ENCODE data around the gene ACAP2.
A peak's percentile ranks its signal among the peaks of the same experiment; 100 is the strongest.
"Not testable (repeated sequence)": the region's sequence is repeated elsewhere in the genome, so short reads cannot be mapped to it uniquely, and the experiment has no call there.

The ACAP2 gene

GRCh38 chr3:195230244-195230643, 212.6 kb downstream of the ACAP2 start:
- DNase-seq (ENCODE audit: low read depth in 1 of 2, low spot score in 1 of 2): no peak
- TF ChIP-seq JUND (IDR thresholded peaks at IDR 0.05; ENCODE audit: low read depth): no peak
- in situ Hi-C loops (cut with HindIII; ENCODE audit: low pct_unique_long_range_greater_than_20kb, low sequenced_read_pairs): no loop called here

GRCh38 chr3:195228886-195229285, 213.9 kb downstream of the ACAP2 start:
- in situ Hi-C loops (cut with HindIII; ENCODE audit: low pct_unique_long_range_greater_than_20kb, low sequenced_read_pairs); DNase-seq (ENCODE audit: low read depth in 1 of 2, low spot score in 1 of 2): not testable (repeated sequence)

GRCh38 chr3:195227871-195228270, 214.9 kb downstream of the ACAP2 start:
- in situ Hi-C loops (cut with HindIII; ENCODE audit: low pct_unique_long_range_greater_than_20kb, low sequenced_read_pairs): no loop called here
- no peak for TF ChIP-seq JUND (IDR thresholded peaks at IDR 0.05; ENCODE audit: low read depth)
- peak in 1 of 2 experiments; percentile 58 for DNase-seq (ENCODE audit: low read depth in 1 of 2, low spot score in 1 of 2)

GRCh38 chr3:195226900-195227447, 215.8 kb downstream of the ACAP2 start:
- no peak for DNase-seq (ENCODE audit: low read depth in 1 of 2, low spot score in 1 of 2)
- in situ Hi-C loops (cut with HindIII; ENCODE audit: low pct_unique_long_range_greater_than_20kb, low sequenced_read_pairs): no loop called here
- TF ChIP-seq JUND (IDR thresholded peaks at IDR 0.05; ENCODE audit: low read depth): no peak

GRCh38 chr3:195226445-195226844, 216.4 kb downstream of the ACAP2 start:
- DNase-seq (ENCODE audit: low read depth in 1 of 2, low spot score in 1 of 2): no peak
- in situ Hi-C loops (cut with HindIII; ENCODE audit: low pct_unique_long_range_greater_than_20kb, low sequenced_read_pairs): no loop called here

GRCh38 chr3:195224980-195225580, 217.7 kb downstream of the ACAP2 start:
- TF ChIP-seq JUND (IDR thresholded peaks at IDR 0.05; ENCODE audit: low read depth): no peak
- in situ Hi-C loops (cut with HindIII; ENCODE audit: low pct_unique_long_range_greater_than_20kb, low sequenced_read_pairs): no loop called here
- DNase-seq (ENCODE audit: low read depth in 1 of 2, low spot score in 1 of 2): no peak

More at GRCh38 chr3:195226445-195226844, 216.4 kb downstream of the ACAP2 start:
- no peak for TF ChIP-seq JUND (IDR thresholded peaks at IDR 0.05; ENCODE audit: low read depth)

Measured in T47D (cell line).